ENCODE measurements around the gene GLRA1.

The GLRA1 gene

GRCh38 chr5:151905557-151905961 lies 19.1 kb downstream of the GLRA1 start:
- no peak for TF ChIP-seq CTCF (conservative IDR thresholded peaks at IDR 0.05; ENCODE audit: low read length)
- H3K4me3 ChIP-seq (ENCODE audit: low read length): no peak overlapping the region
- no peak for DNase-seq (ENCODE audit: low read depth)

- no peak overlapping the region for H3K4me3 ChIP-seq (ENCODE audit: low read length)
- TF ChIP-seq CTCF (conservative IDR thresholded peaks at IDR 0.05; ENCODE audit: low read length): no peak
- peak; percentile 8 for DNase-seq (ENCODE audit: low read depth)
Measured at GRCh38 chr5:151904909-151905308, 19.7 kb downstream of the GLRA1 start.

- no peak overlapping the region for H3K4me3 ChIP-seq (ENCODE audit: low read length)
- TF ChIP-seq CTCF (conservative IDR thresholded peaks at IDR 0.05; ENCODE audit: low read length): no peak
- DNase-seq (ENCODE audit: low read depth): no peak
Measured at GRCh38 chr5:151904127-151904526, 20.5 kb downstream of the GLRA1 start.

- no peak overlapping the region for H3K4me3 ChIP-seq (ENCODE audit: low read length)
- TF ChIP-seq CTCF (conservative IDR thresholded peaks at IDR 0.05; ENCODE audit: low read length): no peak
- DNase-seq (ENCODE audit: low read depth): no peak
Measured at GRCh38 chr5:151903243-151903653, 21.4 kb downstream of the GLRA1 start.

GRCh38 chr5:151902215-151902614 lies 22.4 kb downstream of the GLRA1 start:
- no peak for DNase-seq (ENCODE audit: low read depth)
- no peak for TF ChIP-seq CTCF (conservative IDR thresholded peaks at IDR 0.05; ENCODE audit: low read length)
- H3K4me3 ChIP-seq (ENCODE audit: low read length): no peak overlapping the region

- no peak overlapping the region for H3K4me3 ChIP-seq (ENCODE audit: low read length)
- DNase-seq (ENCODE audit: low read depth): no peak
- no peak for TF ChIP-seq CTCF (conservative IDR thresholded peaks at IDR 0.05; ENCODE audit: low read length)
Measured at GRCh38 chr5:151901611-151902010, 23.0 kb downstream of the GLRA1 start.

GRCh38 chr5:151900891-151901290 lies 23.8 kb downstream of the GLRA1 start:
- no peak for TF ChIP-seq CTCF (conservative IDR thresholded peaks at IDR 0.05; ENCODE audit: low read length)
- peak; percentile 4 for DNase-seq (ENCODE audit: low read depth)

More at GRCh38 chr5:151900891-151901290, 23.8 kb downstream of the GLRA1 start:
- no peak overlapping the region for H3K4me3 ChIP-seq (ENCODE audit: low read length)
